CD4-positive, alpha-beta T cell treated with Interleukin-6 for 4 hours (primary cell): ENCODE measurements around the gene SLC25A15.
"Not testable (repeated sequence)": the region's sequence is repeated elsewhere in the genome, so short reads cannot be mapped to it uniquely, and the experiment has no call there.

ENCODE experiments used
- DNase-seq: peaks from one replicate; pipeline ENCODE4 v3.0.0-alpha.2; 2020; ENCODE audit warnings: mixed read lengths

The SLC25A15 gene

GRCh38 chr13:40782971-40783370 lies 6.4 kb upstream of the SLC25A15 start:
- DNase-seq: not testable (repeated sequence)

GRCh38 chr13:40784540-40784939 lies 4.9 kb upstream of the SLC25A15 start:
- DNase-seq: no peak

GRCh38 chr13:40786568-40786996 lies 2.8 kb upstream of the SLC25A15 start:
- DNase-seq: no peak

- no peak for DNase-seq
Observed at GRCh38 chr13:40787062-40787461, 2.3 kb upstream of the SLC25A15 start.

- not testable (repeated sequence) for DNase-seq
Observed at GRCh38 chr13:40788540-40789274, 704 bp upstream of the SLC25A15 start.

- DNase-seq: no peak
Observed at GRCh38 chr13:40790154-40790616, 774 bp downstream of the SLC25A15 start.

- no peak for DNase-seq
Observed at GRCh38 chr13:40792284-40793051, 3.1 kb downstream of the SLC25A15 start.

- DNase-seq: no peak
Observed at GRCh38 chr13:40793339-40793738, 3.9 kb downstream of the SLC25A15 start.

- DNase-seq: no peak
Observed at GRCh38 chr13:40794414-40795368, 5.3 kb downstream of the SLC25A15 start.

- no peak for DNase-seq
Observed at GRCh38 chr13:40796649-40797048, 7.2 kb downstream of the SLC25A15 start.

GRCh38 chr13:40798380-40798779 lies 9.0 kb downstream of the SLC25A15 start:
- peak; percentile 34 for DNase-seq

GRCh38 chr13:40799508-40799907 lies 10.1 kb downstream of the SLC25A15 start:
- no peak for DNase-seq

GRCh38 chr13:40800559-40800958 lies 11.1 kb downstream of the SLC25A15 start:
- DNase-seq: no peak

GRCh38 chr13:40801255-40802217 lies 12.1 kb downstream of the SLC25A15 start:
- DNase-seq: no peak

GRCh38 chr13:40803316-40803715 lies 13.9 kb downstream of the SLC25A15 start:
- no peak for DNase-seq

GRCh38 chr13:40806241-40806640 lies 16.8 kb downstream of the SLC25A15 start:
- no peak for DNase-seq

- no peak for DNase-seq
Observed at GRCh38 chr13:40809471-40809870, 20.1 kb downstream of the SLC25A15 start.

- no peak for DNase-seq
Observed at GRCh38 chr13:40812102-40812501, 22.7 kb downstream of the SLC25A15 start.

GRCh38 chr13:40812724-40813445 lies 23.5 kb downstream of the SLC25A15 start:
- no peak for DNase-seq

- no peak for DNase-seq
Observed at GRCh38 chr13:40813667-40814454, 24.4 kb downstream of the SLC25A15 start.
